ENCODE measurements around the gene ITPKC.

The ITPKC gene

DNA sequence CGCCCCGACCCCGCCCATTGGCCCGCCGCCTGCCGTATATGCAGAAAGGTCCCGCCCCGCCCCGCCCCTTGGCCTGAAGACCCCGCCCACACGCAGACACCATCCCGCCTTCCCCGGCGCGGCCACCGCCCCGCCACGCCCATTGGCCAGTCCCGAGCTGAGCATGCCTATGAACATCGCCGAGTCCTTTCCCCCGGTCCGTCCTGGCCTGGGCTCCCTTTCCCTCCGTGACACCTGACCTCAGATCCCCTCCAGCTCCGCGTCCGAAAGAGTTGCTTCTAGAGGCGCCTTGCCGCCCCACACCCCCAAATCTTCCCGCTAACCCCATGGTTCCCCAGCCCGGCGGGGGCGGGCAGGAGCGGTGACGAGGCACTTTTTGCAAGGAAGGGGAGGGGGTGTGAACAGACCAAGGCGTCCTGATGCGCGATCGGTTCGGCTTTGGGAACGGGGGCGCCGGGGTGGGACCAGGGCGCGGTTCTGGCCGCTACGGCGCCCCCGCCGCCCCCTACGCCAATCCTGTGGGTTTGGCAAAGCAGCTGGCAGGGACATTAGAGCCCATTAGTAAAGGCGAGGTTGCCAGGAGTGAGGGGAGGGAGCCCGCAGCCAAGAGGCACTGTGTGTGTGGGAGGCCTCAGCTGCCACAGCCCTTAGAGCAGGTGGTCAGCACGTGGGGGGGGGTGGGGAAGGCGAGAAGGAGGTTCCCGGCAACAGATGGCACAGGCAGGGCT lies 26.1 kb upstream of the ITPKC start:
- peak; percentile 98 for DNase-seq

DNA sequence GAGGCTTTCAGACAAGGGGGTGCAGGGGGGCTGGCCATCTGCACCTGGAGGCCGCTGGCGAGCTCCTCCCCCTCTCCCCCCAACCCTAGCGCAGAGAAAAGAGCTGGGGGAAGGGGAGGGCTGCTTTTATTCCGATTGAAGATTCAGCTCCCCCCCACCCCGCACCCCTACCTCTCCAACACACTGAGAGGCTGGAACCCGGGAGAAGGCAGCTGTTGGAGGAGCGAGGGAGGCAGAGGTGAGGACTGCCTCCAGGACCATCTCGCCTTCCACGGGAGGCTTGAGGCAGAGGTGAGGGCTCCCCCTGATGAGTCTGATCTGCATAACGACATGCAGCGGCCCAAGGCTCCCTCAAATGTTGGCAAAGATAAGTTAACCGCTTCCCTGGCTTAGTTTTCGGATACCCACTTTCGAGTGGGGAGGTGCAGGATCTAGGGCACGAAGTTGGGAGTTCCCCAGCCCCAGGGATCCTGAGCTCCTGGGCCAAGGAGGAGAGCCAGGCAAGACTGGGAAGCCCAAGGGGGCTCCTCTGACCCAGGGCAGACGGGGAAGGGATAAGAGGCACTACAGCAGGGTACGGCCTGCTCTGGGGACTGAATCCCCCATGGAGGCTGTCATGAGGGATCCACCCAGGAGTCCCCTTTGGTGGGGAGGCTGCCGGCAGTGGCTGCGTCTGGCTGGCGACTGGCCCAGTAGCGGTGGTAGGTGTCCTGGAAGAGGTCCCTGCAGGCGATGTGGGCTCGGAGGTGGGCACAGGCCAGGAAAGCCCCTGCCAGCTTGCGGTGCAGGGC lies 25.3 kb upstream of the ITPKC start:
- DNase-seq: no peak

DNA sequence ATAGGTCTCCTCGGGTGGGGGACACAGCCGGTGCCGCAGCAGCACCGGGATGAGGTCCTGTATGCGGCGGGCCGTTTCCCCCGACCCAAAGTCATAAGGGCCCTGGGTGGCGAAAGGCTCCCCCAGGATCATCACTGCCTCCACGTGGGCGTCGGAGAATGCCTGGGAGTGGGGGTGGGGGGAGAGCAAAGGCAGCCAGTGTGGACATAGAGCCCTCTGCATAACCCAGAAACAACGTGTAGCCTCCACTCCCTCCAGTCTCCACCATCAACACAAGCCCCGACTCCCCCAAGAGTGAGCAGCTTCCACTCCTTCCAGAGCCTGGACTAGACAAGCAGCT lies 24.7 kb upstream of the ITPKC start:
- DNase-seq: no peak

DNA sequence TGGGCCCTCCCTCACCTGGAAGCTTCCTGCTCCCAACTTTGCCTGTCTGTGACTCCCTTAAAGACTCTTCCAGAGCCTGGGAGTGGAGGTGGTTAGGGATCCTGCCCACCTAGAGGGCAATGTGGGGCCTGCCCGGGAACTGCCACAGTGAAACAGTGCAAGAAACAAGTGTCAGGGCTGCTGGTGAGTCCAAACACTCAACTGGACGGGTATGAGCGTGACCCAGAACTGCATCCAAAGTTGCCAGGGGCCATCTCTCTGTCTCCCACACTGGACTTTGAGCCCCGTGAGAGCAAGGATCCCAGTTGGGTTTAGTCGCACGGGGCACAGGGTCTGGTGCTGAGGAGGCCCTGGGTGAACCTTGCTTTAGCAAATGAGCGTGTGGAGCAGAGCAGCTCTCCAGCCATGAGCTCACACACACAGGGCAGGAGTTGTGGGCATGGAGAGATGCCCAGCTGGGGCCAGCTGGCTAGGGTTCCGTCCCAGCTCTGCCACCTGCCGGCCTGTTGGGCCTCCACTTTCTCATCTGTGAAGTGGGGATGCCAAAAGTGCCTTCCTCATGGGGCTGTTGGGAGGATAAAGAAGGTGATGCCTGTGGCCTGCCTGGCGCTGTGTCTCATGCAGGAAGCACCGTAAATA lies 23.6 kb upstream of the ITPKC start:
- no peak for DNase-seq

DNA sequence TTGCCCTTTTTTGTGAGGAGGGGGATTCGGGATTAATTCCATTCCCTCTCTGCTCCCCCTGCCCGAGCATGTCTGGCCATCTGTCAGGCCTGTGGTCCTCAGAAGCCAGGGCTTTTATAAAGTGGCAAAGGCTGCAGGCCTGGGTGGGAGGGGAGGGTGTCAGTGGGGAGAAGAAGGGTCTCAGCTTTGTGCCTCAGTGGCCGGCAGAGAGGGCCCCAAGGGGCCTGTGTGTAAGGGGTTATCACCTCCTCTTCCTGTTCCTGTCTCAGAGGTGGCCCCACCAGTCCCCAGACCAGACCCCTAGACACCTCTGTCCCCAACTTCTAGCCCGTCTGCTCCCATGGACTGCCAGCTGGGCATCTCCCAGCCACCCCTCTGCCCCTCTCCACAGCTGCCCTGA lies 23.0 kb upstream of the ITPKC start:
- DNase-seq: no peak

DNA sequence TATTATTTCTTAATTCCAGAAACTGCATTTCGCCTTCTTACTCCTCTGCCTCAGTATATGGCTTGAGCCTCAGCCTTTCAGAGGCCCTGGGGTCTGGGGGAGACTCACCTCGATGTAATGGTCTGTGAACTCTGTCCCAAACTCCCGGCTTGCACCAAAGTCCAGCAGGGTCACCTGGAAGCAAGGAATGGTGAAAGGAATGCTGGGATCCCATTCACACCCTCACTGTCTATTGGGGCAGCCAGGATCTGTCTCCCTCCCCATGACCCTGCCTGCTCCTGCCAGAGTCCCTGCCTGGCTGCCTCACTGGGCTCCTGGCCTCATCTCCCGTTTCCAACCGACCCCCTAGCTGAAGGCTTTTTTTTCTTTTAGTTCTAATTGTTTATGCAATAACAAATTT lies 21.0 kb upstream of the ITPKC start:
- no peak for DNase-seq

DNA sequence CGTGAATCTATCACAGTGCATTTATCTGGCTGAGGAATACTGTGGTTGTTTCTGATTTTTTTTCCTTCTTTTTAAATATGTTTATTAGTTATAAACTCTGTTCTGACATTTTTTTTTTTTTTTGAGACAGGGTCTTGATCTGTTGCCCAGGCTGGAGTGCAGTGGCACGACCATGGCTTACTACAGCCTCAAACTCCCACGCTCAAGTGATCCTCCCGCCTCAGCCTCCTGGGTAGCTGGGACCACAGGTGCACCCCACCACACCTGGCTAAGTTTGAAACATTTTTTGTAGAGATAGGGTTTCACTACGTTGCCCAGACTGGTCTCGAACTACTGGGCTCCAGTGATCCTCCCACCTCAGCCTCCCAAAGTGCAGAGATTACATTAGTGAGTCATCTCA lies 19.9 kb upstream of the ITPKC start:
- DNase-seq: no peak

DNA sequence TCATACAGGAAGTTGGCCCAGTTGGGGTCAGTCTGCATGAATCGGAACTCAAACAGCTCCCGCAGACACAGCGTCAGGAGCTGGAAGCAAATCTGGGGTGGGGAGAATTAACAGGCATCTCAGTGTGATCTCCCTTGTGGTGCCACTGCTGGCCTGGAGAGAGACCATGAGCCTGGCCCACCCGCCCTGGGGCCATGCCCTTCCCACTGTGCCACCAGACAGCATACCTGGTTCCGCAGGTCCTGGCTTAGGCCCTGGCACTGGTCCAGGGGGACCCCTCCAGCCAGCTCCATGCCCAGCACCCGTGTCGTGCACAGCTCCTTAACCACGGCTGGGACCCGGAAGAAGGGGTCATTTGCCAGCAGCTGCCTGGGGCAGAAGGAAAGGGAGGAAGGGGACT lies 16.8 kb upstream of the ITPKC start:
- DNase-seq: no peak

DNA sequence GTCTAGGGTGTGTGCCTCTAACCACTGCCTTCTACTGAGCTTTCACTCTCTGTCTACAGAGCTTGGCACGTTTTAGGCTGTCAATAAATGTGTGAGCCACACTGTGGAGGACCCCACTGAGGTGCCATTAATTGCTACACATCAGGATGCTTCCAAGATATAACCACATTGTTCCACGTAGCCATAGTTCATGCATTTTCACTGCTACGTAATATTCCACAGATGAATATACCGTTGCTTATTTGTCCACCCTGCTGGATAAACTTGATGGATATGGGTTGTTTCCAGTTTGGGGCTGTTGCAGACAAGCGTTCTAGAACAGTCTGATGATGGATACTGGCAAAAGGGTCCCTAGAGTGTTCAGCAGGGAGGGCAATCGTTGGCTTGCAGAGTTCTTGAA lies 15.2 kb upstream of the ITPKC start:
- no peak for DNase-seq

DNA sequence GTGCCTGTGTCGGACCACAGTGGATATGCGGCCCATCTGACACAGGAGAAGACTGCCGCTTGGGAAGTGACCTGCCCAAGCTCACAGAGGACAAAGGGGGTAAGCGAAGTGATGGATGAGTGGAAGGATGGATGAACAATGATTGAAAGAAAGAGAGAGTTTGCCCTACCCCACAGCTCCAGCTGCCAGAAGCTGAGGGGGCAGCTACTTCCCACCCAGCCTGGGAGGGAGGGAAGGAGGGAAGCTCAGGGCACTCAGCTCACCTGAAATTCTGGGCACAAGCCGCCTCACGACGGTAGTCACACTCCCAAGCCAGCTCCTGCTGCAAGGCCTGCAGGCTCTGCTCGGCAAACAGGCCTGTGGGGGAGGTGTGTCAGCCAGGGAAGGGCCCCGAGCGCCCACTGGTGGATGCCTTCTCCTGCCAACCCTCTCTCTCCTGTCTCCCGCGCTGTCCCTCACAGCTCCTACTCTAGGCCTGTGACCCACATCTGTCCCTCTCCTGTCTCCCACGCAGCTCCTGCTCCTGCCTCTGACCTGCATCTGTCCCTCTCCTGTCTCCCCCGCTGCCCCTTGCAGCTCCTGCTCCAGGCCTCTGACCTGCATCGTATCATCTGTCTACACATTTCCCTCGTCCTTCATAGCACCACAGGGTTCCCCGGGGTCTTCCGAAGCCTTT lies 14.4 kb upstream of the ITPKC start:
- DNase-seq: no peak

DNA sequence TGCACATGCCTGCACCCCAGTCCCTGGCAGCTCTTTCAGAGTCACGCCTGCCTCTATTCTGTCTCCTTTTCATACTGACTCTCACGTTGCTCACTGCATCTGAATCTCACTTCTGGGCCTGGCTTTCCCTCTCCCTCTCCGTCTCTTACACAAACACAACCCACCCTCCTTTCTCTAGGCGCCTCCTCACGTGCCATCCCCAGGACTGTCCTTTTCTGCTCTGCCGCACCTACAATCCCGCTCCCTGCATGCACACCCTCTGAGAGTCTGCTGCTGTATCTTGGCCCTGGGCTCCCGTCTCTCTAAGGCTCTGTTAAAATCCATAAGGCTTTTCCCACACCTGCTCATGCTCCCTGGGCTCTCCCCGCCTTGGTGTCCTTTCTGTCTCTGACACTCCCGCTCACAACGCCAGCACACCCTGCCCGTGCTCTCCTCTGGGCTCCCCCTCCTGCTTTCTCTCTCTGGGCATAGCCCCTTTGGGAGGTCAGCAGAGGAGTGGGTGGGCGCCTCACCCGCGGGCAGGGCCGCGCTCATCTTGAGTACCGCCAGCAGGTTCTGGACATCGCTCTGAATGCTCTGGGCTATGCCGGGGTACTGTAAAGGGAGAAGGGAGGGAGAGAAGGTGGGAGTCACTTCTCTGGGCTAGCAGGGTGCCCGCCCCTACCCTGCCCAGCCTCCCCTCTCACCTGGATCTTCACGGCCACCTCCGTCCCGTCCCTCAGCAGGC lies 13.7 kb upstream of the ITPKC start:
- DNase-seq: no peak

DNA sequence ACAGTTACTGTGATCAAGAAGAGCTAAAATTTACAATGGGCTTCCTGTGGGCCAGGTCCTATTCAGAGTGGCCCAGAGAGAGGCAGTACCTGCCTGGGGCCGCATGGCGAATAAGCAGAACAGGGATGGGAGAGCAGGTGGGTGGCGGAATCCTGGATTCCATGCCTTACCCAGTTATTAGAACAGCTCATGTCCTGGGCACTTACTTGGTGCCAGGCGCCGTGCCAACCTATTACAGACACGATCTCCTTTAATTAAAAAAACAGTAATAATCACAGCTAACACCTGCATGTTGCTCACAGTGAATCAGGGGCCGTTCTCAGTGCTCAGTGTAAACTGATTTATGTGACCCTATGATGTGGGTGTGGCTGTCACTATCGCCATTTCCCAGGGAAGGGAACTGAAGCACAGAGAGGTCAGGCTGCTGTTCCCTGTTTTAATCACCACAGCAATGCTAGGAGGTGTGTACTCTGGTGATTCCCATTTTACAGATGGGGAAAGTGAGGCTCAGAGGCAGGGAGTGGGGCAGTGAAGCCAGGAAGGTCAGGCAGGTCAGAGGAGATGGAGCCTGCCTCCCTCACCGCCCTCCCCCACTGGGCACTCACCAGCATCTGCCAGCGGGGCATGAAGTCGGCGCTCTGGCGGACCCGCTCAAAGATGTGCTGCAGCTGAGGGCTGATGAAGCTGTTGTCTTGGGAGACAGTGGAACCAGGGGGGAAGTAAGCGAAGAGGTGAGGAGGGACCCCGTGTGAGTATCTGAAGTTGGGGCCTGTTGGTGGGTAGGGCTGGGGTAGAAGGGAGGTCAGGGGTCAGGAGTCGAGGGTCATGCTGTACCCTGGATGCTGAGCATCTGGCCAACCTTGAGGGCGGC lies 12.2 kb upstream of the ITPKC start:
- DNase-seq: no peak

DNA sequence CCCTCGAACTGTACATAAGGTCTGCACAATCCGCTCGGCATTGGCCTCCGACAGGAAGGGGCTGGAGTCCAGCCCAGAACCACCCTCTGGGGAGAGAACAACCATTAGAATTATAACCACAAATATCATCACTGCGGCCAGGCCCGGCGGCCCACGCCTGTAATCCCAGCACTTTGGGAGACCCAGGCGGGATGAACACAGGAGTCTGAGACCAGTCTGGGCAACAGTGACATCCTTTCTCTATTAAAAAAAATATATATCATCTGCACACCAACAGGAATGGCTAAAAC lies 11.6 kb upstream of the ITPKC start:
- DNase-seq: no peak

DNA sequence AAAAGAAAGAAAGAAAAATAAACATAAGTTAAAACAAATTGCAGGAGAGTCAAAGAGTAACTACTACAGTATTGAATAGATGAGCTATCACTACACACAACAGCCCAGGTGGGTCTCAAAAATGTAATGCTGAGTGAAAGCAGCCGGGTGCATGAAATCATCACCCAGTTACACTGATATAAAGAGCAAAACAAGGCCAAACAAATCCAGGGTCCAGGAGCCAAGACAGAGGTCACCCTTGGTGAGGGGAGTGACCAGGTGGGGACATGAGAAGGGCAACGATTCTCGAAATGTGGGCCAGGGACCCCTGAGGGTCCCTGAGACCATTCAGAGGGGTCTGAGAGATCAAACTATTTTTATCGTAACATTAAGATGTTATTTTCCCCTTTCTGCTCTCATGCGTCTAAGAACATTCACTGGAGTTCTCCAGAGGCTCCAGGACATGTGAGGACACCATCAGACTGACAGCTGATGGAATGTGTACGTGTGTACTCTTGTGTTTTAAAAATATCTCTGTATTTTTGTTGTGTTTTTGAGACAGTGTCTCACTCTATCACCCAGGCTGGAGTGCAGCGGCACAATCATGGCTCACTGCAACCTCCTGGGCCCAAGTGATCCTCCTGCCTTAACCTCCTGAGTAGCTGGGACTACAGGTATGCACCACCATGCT lies 10.8 kb upstream of the ITPKC start:
- no peak for DNase-seq

DNA sequence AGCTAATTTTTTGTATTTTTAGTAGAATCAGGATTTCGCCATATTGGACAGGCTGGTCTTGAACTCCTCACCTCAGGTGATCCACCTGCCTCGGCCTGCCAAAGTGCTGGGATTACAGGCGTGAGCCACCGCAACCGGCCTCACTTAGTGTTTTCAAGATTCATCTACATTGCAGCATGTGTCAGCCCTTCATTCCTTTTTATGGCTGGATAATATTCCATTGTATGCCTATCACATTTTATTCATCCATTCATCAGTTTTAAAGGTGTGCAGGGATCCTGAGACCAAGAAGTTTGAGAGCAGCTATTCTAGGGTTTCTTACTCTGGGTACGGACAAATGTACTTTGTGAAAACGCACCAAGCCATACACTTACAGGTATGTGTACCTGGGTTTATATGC lies 9.3 kb upstream of the ITPKC start:
- DNase-seq: no peak

DNA sequence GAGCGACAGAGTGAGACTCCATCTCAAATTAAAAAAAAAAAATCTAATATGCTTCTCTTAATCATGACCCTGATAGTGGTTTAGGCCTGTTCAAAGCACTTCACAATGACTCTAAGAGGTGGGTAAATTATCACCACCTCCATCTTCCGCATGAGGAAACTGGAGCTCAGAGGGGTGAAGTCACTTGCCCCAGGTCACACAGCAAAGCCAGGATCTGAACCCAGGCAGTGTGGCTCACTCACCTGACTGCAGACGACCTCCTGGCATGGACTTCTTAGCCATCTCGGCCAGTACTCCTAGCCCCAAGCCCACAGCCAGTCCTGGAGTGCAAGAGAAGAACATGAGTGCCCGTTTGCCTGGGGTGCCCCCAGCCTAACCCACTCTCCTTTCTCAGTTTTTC lies 7.1 kb upstream of the ITPKC start:
- no peak for DNase-seq

DNA sequence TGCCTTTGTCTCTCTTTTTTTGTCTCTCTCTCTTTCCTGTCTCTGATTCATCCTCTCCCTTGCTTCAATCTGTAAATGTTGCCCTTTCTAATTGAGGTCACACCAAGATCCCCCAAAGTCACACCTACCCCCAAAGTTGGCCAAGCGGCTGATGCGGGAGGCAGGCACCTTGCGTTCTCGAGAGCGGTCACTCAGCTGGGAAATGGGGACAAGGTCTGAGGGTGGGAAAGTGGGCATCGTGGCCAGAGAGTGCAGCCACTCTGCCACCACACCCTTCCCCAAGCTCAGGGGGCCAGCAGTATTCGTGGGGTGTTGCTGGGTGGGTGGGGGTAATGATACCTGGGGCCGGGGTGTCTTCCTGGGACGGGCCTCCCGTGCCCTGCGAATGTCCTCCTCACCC lies 3.0 kb upstream of the ITPKC start:
- no peak for DNase-seq

DNA sequence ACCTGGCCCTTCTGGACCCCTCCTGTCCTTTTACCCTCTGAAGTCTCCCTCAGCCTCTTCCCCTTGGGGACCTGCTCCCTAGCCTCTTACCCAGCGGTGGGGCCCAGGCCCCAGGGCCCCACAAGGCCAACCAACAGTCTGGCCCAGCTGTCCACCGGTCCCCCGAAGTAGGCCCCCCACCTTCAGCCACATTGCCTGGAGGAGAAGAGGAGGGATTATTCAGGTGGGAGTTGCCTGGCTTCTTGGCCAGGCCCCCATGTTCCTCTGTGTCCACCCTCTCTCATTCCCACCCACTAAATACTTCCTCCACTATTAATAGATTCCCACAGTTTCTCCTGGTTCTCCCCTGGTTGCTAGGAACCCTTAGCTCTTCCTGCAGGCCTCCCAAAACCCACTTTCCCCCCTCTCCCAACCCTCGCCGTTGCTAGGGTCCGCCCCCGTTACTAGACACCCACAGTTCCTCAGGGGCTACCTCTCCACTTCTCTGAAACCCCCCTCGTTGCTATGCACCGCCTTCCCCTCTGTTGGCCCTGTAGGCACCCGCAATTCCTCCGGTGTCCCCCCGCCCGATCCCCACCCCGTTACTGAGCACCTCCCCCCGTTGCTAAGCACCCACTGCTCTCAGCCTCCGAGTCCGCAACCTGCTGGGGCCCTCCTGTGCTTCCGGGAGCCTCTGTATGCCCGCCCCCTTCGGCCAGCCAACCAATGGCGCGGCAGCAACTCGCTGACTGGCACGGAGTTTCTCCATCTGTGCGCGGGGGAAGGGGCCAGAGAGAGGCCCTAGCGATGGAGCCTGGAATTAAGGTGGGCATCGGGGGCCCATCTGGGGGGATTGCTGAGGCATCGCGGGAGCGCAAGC lies 2.2 kb upstream of the ITPKC start:
- peak; percentile 100 for DNase-seq

DNA sequence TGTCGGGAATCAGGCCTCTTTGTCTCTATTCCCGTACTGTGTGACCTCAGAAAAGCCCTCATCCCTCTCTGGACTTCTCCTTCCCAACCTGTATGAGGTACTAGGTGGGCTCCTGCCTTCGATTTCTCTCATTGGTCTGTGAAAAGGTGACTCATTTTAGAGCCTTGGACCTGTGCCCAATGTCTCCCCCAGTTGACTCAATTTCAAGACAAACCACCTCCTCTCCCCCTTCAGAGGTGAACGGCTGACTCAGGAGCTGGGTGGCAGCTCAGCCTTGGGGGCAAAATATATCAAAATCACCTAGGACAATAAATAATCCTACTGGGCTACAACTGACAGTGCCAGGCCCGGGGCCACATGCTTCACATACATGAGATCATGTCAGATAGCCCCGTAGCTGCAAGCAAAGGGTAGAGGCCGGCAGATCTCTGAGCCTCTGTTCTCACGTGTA lies 856 bp upstream of the ITPKC start:
- peak; percentile 82 for DNase-seq

DNA sequence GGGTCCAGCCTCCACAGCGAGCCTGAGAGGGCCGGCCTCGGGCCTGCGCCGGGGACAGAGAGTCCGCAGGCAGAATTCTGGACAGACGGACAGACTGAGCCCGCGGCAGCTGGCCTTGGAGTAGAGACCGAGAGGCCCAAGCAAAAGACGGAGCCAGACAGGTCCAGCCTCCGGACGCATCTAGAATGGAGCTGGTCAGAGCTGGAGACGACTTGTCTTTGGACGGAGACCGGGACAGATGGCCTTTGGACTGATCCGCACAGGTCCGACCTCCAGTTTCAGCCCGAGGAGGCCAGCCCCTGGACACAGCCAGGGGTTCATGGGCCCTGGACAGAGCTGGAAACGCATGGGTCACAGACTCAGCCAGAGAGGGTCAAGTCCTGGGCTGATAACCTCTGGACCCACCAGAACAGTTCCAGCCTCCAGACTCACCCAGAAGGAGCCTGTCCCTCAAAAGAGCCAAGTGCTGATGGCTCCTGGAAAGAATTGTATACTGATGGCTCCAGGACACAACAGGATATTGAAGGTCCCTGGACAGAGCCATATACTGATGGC lies 490 bp downstream of the ITPKC start:
- peak; percentile 39 for DNase-seq
